ENCODE results near the gene RASIP1.

GRCh38 chr19:48768994-48769713, 28.7 kb upstream of the RASIP1 start:
- TF ChIP-seq, protein P1, sequence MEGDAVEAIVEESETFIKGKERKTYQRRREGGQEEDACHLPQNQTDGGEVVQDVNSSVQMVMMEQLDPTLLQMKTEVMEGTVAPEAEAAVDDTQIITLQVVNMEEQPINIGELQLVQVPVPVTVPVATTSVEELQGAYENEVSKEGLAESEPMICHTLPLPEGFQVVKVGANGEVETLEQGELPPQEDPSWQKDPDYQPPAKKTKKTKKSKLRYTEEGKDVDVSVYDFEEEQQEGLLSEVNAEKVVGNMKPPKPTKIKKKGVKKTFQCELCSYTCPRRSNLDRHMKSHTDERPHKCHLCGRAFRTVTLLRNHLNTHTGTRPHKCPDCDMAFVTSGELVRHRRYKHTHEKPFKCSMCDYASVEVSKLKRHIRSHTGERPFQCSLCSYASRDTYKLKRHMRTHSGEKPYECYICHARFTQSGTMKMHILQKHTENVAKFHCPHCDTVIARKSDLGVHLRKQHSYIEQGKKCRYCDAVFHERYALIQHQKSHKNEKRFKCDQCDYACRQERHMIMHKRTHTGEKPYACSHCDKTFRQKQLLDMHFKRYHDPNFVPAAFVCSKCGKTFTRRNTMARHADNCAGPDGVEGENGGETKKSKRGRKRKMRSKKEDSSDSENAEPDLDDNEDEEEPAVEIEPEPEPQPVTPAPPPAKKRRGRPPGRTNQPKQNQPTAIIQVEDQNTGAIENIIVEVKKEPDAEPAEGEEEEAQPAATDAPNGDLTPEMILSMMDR (IDR thresholded peaks at IDR 0.05): no peak
- TF ChIP-seq ZFX (IDR thresholded peaks at IDR 0.05; ENCODE audit: borderline replicate concordance): no peak

Data from 22Rv1 (cell line).